ENCODE data around the gene SNUPN. TPM values are rescaled to one million over a fixed set of nuclear protein-coding genes. Genes with fewer than 3 reads are reported as not detected.
"Not testable (repeated sequence)": the region's sequence is repeated elsewhere in the genome, so short reads cannot be mapped to it uniquely, and the experiment has no call there.

SNUPN gene
- total RNA-seq, 4 donors from 2014 or later = 24.7 to 31.8 (median 27.8) TPM

DNA sequence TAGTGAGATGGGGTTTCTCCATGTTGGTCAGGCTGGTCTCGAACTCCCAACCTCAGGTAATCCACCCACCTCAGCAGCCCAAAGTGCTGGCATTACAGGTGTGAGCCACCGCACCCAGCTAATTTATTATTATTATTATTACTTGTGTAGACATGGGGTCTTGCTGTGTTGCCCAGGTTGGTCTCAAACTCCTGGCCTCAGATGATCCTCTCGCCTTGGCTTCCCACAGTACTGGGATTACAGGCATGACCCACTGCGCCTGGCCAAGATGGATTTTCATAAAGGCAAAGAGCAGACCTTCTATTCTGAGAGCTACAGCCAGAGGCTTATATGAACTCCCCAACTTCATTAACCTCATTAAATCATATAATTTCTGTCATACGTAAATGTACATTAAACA is 63.6 kb downstream of the SNUPN start:
- no peak for DNase-seq
- TF ChIP-seq, protein P1, sequence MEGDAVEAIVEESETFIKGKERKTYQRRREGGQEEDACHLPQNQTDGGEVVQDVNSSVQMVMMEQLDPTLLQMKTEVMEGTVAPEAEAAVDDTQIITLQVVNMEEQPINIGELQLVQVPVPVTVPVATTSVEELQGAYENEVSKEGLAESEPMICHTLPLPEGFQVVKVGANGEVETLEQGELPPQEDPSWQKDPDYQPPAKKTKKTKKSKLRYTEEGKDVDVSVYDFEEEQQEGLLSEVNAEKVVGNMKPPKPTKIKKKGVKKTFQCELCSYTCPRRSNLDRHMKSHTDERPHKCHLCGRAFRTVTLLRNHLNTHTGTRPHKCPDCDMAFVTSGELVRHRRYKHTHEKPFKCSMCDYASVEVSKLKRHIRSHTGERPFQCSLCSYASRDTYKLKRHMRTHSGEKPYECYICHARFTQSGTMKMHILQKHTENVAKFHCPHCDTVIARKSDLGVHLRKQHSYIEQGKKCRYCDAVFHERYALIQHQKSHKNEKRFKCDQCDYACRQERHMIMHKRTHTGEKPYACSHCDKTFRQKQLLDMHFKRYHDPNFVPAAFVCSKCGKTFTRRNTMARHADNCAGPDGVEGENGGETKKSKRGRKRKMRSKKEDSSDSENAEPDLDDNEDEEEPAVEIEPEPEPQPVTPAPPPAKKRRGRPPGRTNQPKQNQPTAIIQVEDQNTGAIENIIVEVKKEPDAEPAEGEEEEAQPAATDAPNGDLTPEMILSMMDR (IDR thresholded peaks at IDR 0.05) = no peak
- no peak for TF ChIP-seq POLR2A (IDR thresholded peaks at IDR 0.05)
- H3K4me1 ChIP-seq = peaks cover 0 to 5% of the 10 kb centered on the region in 2 donors
- 97 to 99% methylated on average over 5 of the region's 5 CpGs for WGBS, 2 donors
- intact Hi-C loops (cut with DNase I) = no loop called here
- H3K36me3 ChIP-seq = no peaks in the 10 kb centered on the region
- H3K4me3 ChIP-seq (replicated peaks in 1 of 3) = no peak overlapping the region
- no peaks in the 10 kb centered on the region for H3K27me3 ChIP-seq
- no peak overlapping the region for H3K27ac ChIP-seq
- H3K9me3 ChIP-seq = no peaks in the 10 kb centered on the region

DNA sequence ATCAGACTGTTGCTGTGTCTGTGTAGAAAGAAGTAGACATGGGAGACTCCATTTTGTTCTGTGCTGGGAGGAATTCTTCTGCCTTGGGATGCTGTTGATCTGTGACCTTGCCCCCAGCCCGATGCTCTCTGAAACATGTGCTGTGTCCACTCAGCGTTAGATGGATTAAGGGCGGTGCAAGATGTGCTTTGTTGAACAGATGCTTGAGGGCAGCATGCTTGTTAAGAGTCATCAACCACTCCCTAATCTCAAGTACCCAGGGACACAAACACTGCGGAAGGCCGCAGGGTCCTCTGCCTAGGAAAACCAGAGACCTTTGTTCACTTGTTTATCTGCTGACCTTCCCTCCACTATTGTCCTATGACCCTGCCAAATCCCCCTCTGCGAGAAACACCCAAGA is 66.2 kb downstream of the SNUPN start:
- peak; percentile 34 to 43 for DNase-seq
- H3K36me3 ChIP-seq; H3K4me1 ChIP-seq; intact Hi-C loops (cut with DNase I); H3K4me3 ChIP-seq (replicated peaks in 1 of 3); H3K9me3 ChIP-seq; H3K27me3 ChIP-seq: not testable (repeated sequence)
- H3K27ac ChIP-seq = peak overlapping the region in 1 of 3 donors; percentile 24
- WGBS, 2 donors = 38 to 39% methylated on average over 6 of the region's 6 CpGs

DNA sequence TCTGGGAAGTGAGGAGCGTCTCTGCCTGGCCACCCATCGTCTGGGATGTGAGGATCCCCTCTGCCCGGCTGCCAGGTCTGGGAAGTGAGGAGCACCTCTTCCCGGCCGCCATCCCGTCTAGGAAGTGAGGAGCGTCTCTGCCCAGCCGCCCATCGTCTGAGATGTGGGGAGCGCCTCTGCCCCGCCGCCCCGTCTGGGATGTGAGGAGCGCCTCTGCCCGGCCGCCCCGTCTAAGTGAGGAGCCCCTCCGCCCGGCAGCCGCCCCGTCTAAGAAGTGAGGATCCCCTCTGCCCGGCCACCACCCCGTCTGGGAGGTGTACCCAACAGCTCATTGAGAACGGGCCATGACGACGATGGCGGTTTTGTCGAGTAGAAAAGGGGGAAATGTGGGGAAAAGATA is 66.6 kb downstream of the SNUPN start:
- DNase-seq; H3K27ac ChIP-seq; H3K4me3 ChIP-seq (replicated peaks in 1 of 3); H3K27me3 ChIP-seq; H3K9me3 ChIP-seq; H3K36me3 ChIP-seq; H3K4me1 ChIP-seq; intact Hi-C loops (cut with DNase I): not testable (repeated sequence)
- WGBS, 2 donors = 95 to 100% methylated on average over 7 to 26 of the region's 28 CpGs

DNA sequence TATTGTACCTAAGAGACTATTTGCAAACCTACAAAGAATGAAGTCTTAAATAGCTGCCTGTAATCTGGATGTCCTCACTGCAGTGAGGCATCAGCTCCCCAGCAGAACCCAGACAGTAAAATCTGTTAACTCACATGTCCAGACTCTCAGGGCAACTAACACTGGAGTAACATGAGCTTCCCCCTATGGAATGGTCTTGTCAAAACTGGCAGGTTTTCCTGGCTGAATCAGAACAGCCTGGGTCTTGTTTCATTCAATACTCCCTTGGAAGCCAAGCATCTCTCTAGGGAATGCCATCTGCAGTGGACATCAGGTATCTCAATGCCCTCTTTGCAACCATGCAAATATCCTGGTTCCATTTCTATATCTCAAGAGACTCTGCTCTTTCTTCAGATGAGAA is 70.8 kb downstream of the SNUPN start:
- peaks cover 0 to 1% of the 10 kb centered on the region in 2 donors for H3K4me1 ChIP-seq
- TF ChIP-seq POLR2A (IDR thresholded peaks at IDR 0.05) = no peak
- TF ChIP-seq, protein P1 (IDR thresholded peaks at IDR 0.05) = no peak
- DNase-seq = no peak
- H3K9me3 ChIP-seq = no peaks in the 10 kb centered on the region
- H3K27me3 ChIP-seq = no peaks in the 10 kb centered on the region
- H3K4me3 ChIP-seq (replicated peaks in 1 of 3) = no peak overlapping the region
- intact Hi-C loops (cut with DNase I) = no loop called here
- H3K36me3 ChIP-seq = no peaks in the 10 kb centered on the region
- H3K27ac ChIP-seq = no peak overlapping the region

DNA sequence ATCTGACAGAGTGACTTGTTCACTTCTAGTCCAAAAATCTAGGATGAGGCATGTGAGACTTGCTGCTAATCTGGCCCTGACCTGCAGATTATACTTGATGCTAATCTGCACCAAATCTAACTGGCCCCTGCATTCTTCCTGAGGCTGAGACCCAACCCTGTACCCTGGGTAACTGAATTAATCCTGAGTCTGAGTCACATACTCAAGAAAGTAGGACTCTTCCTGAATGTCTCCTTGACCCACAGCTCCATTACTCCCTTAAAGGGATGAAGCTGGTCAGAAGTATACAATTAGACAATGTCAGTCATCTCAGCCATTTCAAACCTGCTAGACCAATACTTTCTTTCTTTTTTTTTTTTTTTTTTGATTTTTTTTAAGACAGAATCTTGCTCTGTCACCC is 71.9 kb downstream of the SNUPN start:
- no peak for DNase-seq
- intact Hi-C loops (cut with DNase I) = no loop called here
- H3K9me3 ChIP-seq = no peaks in the 10 kb centered on the region
- H3K27ac ChIP-seq = no peak overlapping the region
- no peaks in the 10 kb centered on the region for H3K4me1 ChIP-seq
- no peak for TF ChIP-seq POLR2A (IDR thresholded peaks at IDR 0.05)
- TF ChIP-seq, protein P1 (IDR thresholded peaks at IDR 0.05) = no peak
- no peaks in the 10 kb centered on the region for H3K36me3 ChIP-seq
- H3K4me3 ChIP-seq (replicated peaks in 1 of 3) = no peak overlapping the region
- H3K27me3 ChIP-seq = no peaks in the 10 kb centered on the region

DNA sequence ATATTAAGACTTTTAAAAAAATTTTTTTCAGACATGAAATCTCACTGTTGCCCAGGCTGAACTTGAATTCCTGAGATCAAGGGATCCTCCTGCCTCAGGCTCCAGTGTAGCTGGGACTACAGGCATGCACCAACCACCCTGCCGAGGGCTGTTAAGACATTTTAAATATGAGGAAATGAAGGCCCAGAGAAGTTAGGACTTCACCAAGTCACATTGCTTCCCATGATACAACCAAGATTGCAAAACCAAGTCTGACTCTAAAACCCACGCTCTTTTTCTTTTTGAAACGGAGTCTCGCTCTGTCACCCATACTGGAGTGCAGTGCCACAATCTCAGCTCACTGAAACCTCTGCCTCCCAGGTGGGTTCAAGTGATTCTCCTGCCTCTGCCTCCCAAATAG is 74.4 kb downstream of the SNUPN start:
- H3K27me3 ChIP-seq = no peaks in the 10 kb centered on the region
- no peak overlapping the region for H3K4me3 ChIP-seq (replicated peaks in 1 of 3)
- H3K4me1 ChIP-seq = peaks cover 4% of the 10 kb centered on the region in 2 donors
- H3K9me3 ChIP-seq = no peaks in the 10 kb centered on the region
- intact Hi-C loops (cut with DNase I) = no loop called here
- 90 to 93% methylated on average over 4 of the region's 4 CpGs for WGBS, 2 donors
- DNase-seq = no peak
- no peak for TF ChIP-seq POLR2A (IDR thresholded peaks at IDR 0.05)
- TF ChIP-seq, protein P1 (IDR thresholded peaks at IDR 0.05) = no peak
- H3K36me3 ChIP-seq = no peaks in the 10 kb centered on the region
- H3K27ac ChIP-seq = no peak overlapping the region

Other genes starting within 250 kb of the SNUPN start
- gene SIN3A, start 174.0 kb downstream of the SNUPN start, total RNA-seq = 100 to 1,000 TPM in 1 of 4 donors, 10 to 100 TPM in 3; 51.4 to 146 (median 84.2) TPM
- gene PTPN9, start 46.4 kb downstream of the SNUPN start, total RNA-seq = 10 to 100 TPM; 66.4 to 83.5 (median 73.6) TPM
- 100 to 1,000 TPM in 2 of 4 donors, 10 to 100 TPM in 2; 75.2 to 187 (median 133) TPM for gene IMP3, start 14.5 kb upstream of the SNUPN start, total RNA-seq
- 10 to 100 TPM; 22.8 to 28.7 (median 26.5) TPM for gene SNX33, start 22.2 kb upstream of the SNUPN start, total RNA-seq
- 10 to 100 TPM in 1 of 4 donors, 1 to 10 TPM in 3; 2.4 to 10.5 (median 3.2) TPM for gene CSPG4, start 87.1 kb upstream of the SNUPN start, total RNA-seq
- gene UBE2Q2, start 217.7 kb upstream of the SNUPN start, total RNA-seq = 10 to 100 TPM; 35.8 to 52.3 (median 44.9) TPM